AG04449 (cell line): ENCODE measurements around the gene DENND4C.
A peak's percentile ranks its signal among the peaks of the same experiment; 100 is the strongest.

ENCODE experiments used
- CTCF ChIA-PET: fragments of 350-600 bp; formaldehyde crosslinking; extraction: SDS; loops from one replicate; lab custom pipeline; 2021; ENCODE audit warnings: antibody characterized with exemption; lab: Yijun Ruan, JAX
- POLR2A ChIA-PET: fragments of 400-600, 350-600 bp; formaldehyde crosslinking; extraction: SDS; loops from one replicate; lab custom pipeline; 2020; ENCODE audit warnings: antibody characterized with exemption, inconsistent platforms; lab: Yijun Ruan, JAX
- DNase-seq: peaks from one replicate; pipeline ENCODE4 v3.0.0-alpha.2; 2010; ENCODE audit warnings: low read depth, low spot score
- H3K4me3 ChIP-seq: 2 replicates; pipeline ENCODE4 v1.5.1; 2011; ENCODE audit warnings: low read depth, mild to moderate bottlenecking, control low read depth, low read length
- CTCF ChIP-seq: IDR thresholded peaks from one replicate; pipeline ENCODE4 v1.5.1; 2011; ENCODE audit warnings: mild to moderate bottlenecking, moderate library complexity, low read length, control low read depth, inconsistent platforms; ENCODE audit not compliant: insufficient read depth; ENCODE audit errors: missing control alignments

The DENND4C gene

GRCh38 chr9:19376931-19377330 lies 146.4 kb downstream of the DENND4C start:
- DNase-seq: no peak
- POLR2A ChIA-PET: interaction anchor here (1.8 kb wide), 1 partner anchor 10 kb away, joined by 5 read pairs; no protein-coding TSS in a partner anchor
- CTCF ChIA-PET: no interaction called here
- TF ChIP-seq CTCF: no peak
- H3K4me3 ChIP-seq: no peak overlapping the region; the same call in 1 of the 2 replicates

GRCh38 chr9:19378164-19378563 lies 147.7 kb downstream of the DENND4C start:
- no peak for DNase-seq
- POLR2A ChIA-PET: interaction anchor here (1.6 to 2.5 kb wide), 2 partner anchors 11 to 79 kb away, joined by 3 to 8 read pairs; no protein-coding TSS in a partner anchor
- CTCF ChIA-PET: no interaction called here
- H3K4me3 ChIP-seq: peak overlapping the region; percentile 86
- TF ChIP-seq CTCF: no peak

GRCh38 chr9:19378647-19379046 lies 148.2 kb downstream of the DENND4C start:
- ChIA-PET CTCF (no interaction called here), POLR2A (interaction anchor here (1.6 to 2.5 kb wide), 2 partner anchors 12 to 79 kb away, joined by 3 to 8 read pairs; no protein-coding TSS in a partner anchor)
- no peak for TF ChIP-seq CTCF
- no peak for DNase-seq
- peak overlapping the region; percentile 86 for H3K4me3 ChIP-seq

- CTCF ChIA-PET: no interaction called here
- DNase-seq: no peak
- TF ChIP-seq CTCF: no peak
- peak overlapping the region; percentile 86 for H3K4me3 ChIP-seq
- POLR2A ChIA-PET: interaction anchor here (1.0 to 2.5 kb wide), 4 partner anchors 13 to 330 kb away, joined by 4 to 9 read pairs (median 6); partner anchors contain the start of genes ACER2 and RRAGA
Measured at GRCh38 chr9:19379283-19379682, 148.8 kb downstream of the DENND4C start.

GRCh38 chr9:19379697-19380046 lies 149.2 kb downstream of the DENND4C start:
- TF ChIP-seq CTCF: no peak
- CTCF ChIA-PET: interaction anchor here (0.6 kb wide), 1 partner anchor 86 kb away, joined by 3 read pairs; no protein-coding TSS in a partner anchor
- POLR2A ChIA-PET: interaction anchor here (0.9 to 2.5 kb wide), 7 partner anchors 9 to 331 kb away, joined by 3 to 9 read pairs (median 4); partner anchors contain the start of genes ACER2 and RRAGA
- DNase-seq: no peak
- H3K4me3 ChIP-seq: peak overlapping the region; percentile 86

GRCh38 chr9:19380826-19381075 lies 150.3 kb downstream of the DENND4C start:
- CTCF ChIA-PET: no interaction called here
- no peak for TF ChIP-seq CTCF
- peak overlapping the region; percentile 86 for H3K4me3 ChIP-seq
- POLR2A ChIA-PET: interaction anchor here (0.8 to 1.8 kb wide), 7 partner anchors 10 to 207 kb away, joined by 3 to 9 read pairs (median 3); partner anchors contain the start of genes ACER2 and DENND4C
- no peak for DNase-seq
